ENCODE data around the gene NUCB2. TPM values are rescaled to one million over a fixed set of nuclear protein-coding genes. Genes with fewer than 3 reads are reported as not detected.

Gene NUCB2
- total RNA-seq, 1 experiment from 2014 or later: 66.6 TPM

- Mint-ChIP-seq H3K36me3 (ENCODE audit: insufficient read depth, unreplicated experiment) (peaks cover 18% of the 10 kb centered on the region), H3K4me1 (ENCODE audit: low read depth, unreplicated experiment) (no peaks in the 10 kb centered on the region), H3K9me3 (ENCODE audit: unreplicated experiment) (no peaks in the 10 kb centered on the region), H3K27ac (ENCODE audit: unreplicated experiment) (no peak overlapping the region), H3K4me3 (ENCODE audit: unreplicated experiment) (no peak overlapping the region), H3K27me3 (ENCODE audit: insufficient read depth, unreplicated experiment) (no peaks in the 10 kb centered on the region)
- peaks cover 6% of the 10 kb centered on the region; the same call in 1 of the 2 replicates for H3K9me3 ChIP-seq
- no peaks in the 10 kb centered on the region for H3K4me1 ChIP-seq
- no peaks in the 10 kb centered on the region for H3K36me3 ChIP-seq (ENCODE audit: control insufficient read depth, insufficient read depth, low read length)
- CTCF ChIA-PET: no interaction called here
- intact Hi-C loops (cut with micrococcal nuclease; ENCODE audit: unreplicated experiment): no loop called here
- no peak for DNase-seq
- H3K27me3 ChIP-seq (replicated peaks; ENCODE audit: control insufficient read depth, insufficient read depth, low read length): no peaks in the 10 kb centered on the region
- POLR2A ChIA-PET: no interaction called here
- no TSS peak for BruUV-seq (replicated peaks)
- no peak for TF ChIP-seq CTCF (IDR thresholded peaks at IDR 0.05; ENCODE audit: insufficient read depth in 1 of 2, low read depth in 1 of 2, low read length in 1 of 2, severe bottlenecking in 1 of 2, unreplicated experiment in 1 of 2)
- no peak overlapping the region for H3K4me3 ChIP-seq (ENCODE audit: low read depth, low read length)
Measured at GRCh38 chr11:17378655-17379054, 102.1 kb downstream of the NUCB2 start.

- H3K36me3 Mint-ChIP-seq (ENCODE audit: insufficient read depth, unreplicated experiment): peaks cover 15% of the 10 kb centered on the region
- no peak for DNase-seq
- no peak overlapping the region for H3K27ac Mint-ChIP-seq (ENCODE audit: unreplicated experiment)
- no peaks in the 10 kb centered on the region for H3K27me3 Mint-ChIP-seq (ENCODE audit: insufficient read depth, unreplicated experiment)
- Histone ChIP-seq H3K9me3 (peaks cover 6% of the 10 kb centered on the region; the same call in 1 of the 2 replicates), H3K4me3 (ENCODE audit: low read depth, low read length) (no peak overlapping the region), H3K36me3 (ENCODE audit: control insufficient read depth, insufficient read depth, low read length) (no peaks in the 10 kb centered on the region), H3K4me1 (no peaks in the 10 kb centered on the region), H3K27me3 (replicated peaks; ENCODE audit: control insufficient read depth, insufficient read depth, low read length) (no peaks in the 10 kb centered on the region; the same call in 1 of the 2 replicates)
- no TSS peak for BruUV-seq (replicated peaks)
- no peak for TF ChIP-seq CTCF (IDR thresholded peaks at IDR 0.05; ENCODE audit: insufficient read depth in 1 of 2, low read depth in 1 of 2, low read length in 1 of 2, severe bottlenecking in 1 of 2, unreplicated experiment in 1 of 2)
- intact Hi-C loops (cut with micrococcal nuclease; ENCODE audit: unreplicated experiment): no loop called here
- ChIA-PET POLR2A (interaction anchor here (0.6 kb wide), 1 partner anchor 27 kb away, joined by 10 read pairs; no protein-coding TSS in a partner anchor), CTCF (interaction anchor here (1.0 kb wide), 1 partner anchor 14 kb away, joined by 3 read pairs; no protein-coding TSS in a partner anchor)
- H3K9me3 Mint-ChIP-seq (ENCODE audit: unreplicated experiment): no peaks in the 10 kb centered on the region
- no peaks in the 10 kb centered on the region for H3K4me1 Mint-ChIP-seq (ENCODE audit: low read depth, unreplicated experiment)
- no peak overlapping the region for H3K4me3 Mint-ChIP-seq (ENCODE audit: unreplicated experiment)
Measured at GRCh38 chr11:17379383-17380180, 103.0 kb downstream of the NUCB2 start.

GRCh38 chr11:17381156-17381555 is 104.6 kb downstream of the NUCB2 start:
- Mint-ChIP-seq H3K4me3 (ENCODE audit: unreplicated experiment) (no peak overlapping the region), H3K9me3 (ENCODE audit: unreplicated experiment) (no peaks in the 10 kb centered on the region), H3K27ac (ENCODE audit: unreplicated experiment) (no peak overlapping the region), H3K27me3 (ENCODE audit: insufficient read depth, unreplicated experiment) (no peaks in the 10 kb centered on the region), H3K4me1 (ENCODE audit: low read depth, unreplicated experiment) (no peaks in the 10 kb centered on the region), H3K36me3 (ENCODE audit: insufficient read depth, unreplicated experiment) (peaks cover 15% of the 10 kb centered on the region)
- H3K27me3 ChIP-seq (replicated peaks; ENCODE audit: control insufficient read depth, insufficient read depth, low read length): no peaks in the 10 kb centered on the region; the same call in 1 of the 2 replicates
- BruUV-seq (replicated peaks): no TSS peak
- ChIA-PET CTCF (no interaction called here), POLR2A (no interaction called here)
- intact Hi-C loops (cut with micrococcal nuclease; ENCODE audit: unreplicated experiment): no loop called here
- peaks cover 6% of the 10 kb centered on the region; the same call in 1 of the 2 replicates for H3K9me3 ChIP-seq
- no peak for DNase-seq
- no peak overlapping the region for H3K4me3 ChIP-seq (ENCODE audit: low read depth, low read length)
- no peak for TF ChIP-seq CTCF (IDR thresholded peaks at IDR 0.05; ENCODE audit: insufficient read depth in 1 of 2, low read depth in 1 of 2, low read length in 1 of 2, severe bottlenecking in 1 of 2, unreplicated experiment in 1 of 2)
- no peaks in the 10 kb centered on the region for H3K4me1 ChIP-seq
- H3K36me3 ChIP-seq (ENCODE audit: control insufficient read depth, insufficient read depth, low read length): no peaks in the 10 kb centered on the region

Other genes starting within 250 kb of the NUCB2 start
- gene RPS13, start 199.1 kb upstream of the NUCB2 start, total RNA-seq (2022): 1,349 and 1,456 TPM in 2 replicates
- gene PIK3C2A, start 68.8 kb upstream of the NUCB2 start, total RNA-seq (2022): 138 and 140 TPM in 2 replicates
- gene NCR3LG1, start 75.1 kb downstream of the NUCB2 start, total RNA-seq (2022): 14.6 and 14.8 TPM in 2 replicates
- gene KCNJ11, start 111.9 kb downstream of the NUCB2 start, total RNA-seq (2022): 2.3 and 3.4 TPM in 2 replicates
- 0.09 TPM in 1 of 2 replicates, not detected in the other for gene ABCC8, start 200.1 kb downstream of the NUCB2 start, total RNA-seq (2022)

All from Caco-2 (cell line).